SK-MEL-5 (cell line): Measurements from ENCODE around the gene MTX1. TPM values are rescaled to one million over a fixed set of nuclear protein-coding genes. Genes with fewer than 3 reads are reported as not detected.
A peak's percentile ranks its signal among the peaks of the same experiment; 100 is the strongest.
"Not testable (repeated sequence)": the region's sequence is repeated elsewhere in the genome, so short reads cannot be mapped to it uniquely, and the experiment has no call there.

Experiments used
- DNase-seq: peaks from one replicate; pipeline ENCODE4 v3.0.0-alpha.2; 2016; ENCODE audit warnings: low read depth, low spot score
- in situ Hi-C: cut with HindIII; loops from 2 replicates; pipeline ENCODE4 v1.10.0; 2016; ENCODE audit warnings: low sequenced_read_pairs, high pct_unique_total_duplicates, low pct_unique_long_range_greater_than_20kb
- total RNA-seq: library from RNA; depleted of rRNA; stranded (reverse); fragments of >200 nt; shearing (Covaris generic); gene quantifications from 2 replicates; pipeline ENCODE4 v1.2.3, GENCODE V29; 2014

The MTX1 gene
- total RNA-seq, 1 experiment from 2014 or later: 128 TPM

DNA sequence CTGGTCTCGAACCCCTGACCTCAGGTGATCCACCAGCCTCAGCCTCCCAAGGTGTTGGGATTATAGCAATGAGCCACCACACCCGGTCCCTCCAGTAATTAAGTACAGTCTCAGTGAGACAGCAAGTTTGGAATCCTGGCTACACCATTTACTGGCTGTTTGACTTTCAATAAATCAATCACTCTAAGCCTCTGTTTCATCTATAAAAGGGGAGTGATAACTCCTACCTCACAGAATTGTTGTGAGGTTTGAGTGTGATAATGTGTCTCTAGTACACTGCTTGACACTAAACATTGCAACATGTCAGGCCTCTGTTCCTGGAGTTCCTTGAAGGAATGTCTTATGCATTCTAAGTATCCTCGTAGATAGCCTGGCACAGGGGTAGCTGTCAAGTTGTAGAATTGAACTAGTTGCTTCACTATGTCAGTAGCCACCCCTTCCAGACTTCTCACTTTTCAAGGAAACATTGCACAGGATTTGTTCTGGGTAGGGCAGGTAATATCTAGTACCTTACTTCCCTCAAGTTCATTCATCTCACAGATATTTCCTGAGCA is 34.4 kb downstream of the MTX1 start:
- no peak for DNase-seq
- in situ Hi-C loops: no loop called here

DNA sequence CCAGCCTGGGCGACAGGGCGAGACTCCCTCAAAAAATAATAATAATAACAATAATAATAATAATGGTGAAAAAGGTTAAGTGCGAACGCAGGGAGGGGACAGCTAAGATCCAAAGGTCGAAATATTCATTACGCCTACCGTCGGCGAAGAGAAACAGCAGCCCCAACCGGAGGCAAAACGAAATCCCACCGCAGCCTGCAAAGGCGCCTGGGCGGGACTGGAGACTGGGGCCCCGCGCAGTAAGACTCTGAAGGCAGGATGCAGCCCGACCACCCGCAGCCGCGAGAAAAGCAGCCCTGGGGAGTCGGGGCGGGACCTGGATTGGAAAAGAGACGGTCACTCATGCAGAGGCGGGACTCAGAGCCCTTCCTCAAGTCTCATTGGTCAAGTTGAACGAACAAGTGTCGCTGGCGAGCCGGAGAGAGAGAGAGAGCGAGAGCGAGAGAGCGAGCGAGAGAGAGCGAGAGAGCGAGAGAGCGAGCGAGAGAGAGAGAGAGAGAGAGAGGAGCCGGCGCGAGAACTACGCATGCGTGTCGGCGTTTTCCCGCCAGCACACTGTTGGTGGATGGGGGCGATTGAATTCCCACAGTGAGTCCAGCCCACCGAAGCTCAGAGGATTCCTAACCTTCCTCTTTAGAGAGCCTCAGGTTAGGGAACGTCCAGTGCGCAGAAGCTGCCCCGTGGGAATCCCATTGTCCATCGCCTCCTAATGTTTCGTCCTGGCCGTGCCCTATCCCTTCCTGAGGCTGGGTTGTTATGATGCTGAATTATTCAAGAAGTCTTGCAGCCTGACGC is 36.1 kb downstream of the MTX1 start:
- in situ Hi-C loops: no loop called here
- DNase-seq: peak; percentile 100

DNA sequence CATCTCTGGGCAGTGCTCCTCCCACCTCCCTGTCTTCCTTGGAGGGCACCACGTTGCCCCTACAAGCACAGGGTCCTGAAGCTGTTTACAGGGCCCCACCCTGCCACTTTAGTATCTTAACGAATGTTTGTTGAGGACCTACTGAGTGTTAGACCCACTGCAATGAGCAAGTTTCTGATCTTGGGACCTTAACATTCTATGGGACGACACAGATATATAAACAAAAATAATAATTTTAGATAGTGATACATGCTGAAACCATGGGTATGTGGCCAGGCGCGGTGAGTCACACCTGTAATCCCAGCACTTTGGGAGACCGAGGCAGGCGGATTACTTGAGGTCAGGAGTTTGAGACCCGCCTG is 36.6 kb downstream of the MTX1 start:
- in situ Hi-C loops: no loop called here
- DNase-seq: no peak

DNA sequence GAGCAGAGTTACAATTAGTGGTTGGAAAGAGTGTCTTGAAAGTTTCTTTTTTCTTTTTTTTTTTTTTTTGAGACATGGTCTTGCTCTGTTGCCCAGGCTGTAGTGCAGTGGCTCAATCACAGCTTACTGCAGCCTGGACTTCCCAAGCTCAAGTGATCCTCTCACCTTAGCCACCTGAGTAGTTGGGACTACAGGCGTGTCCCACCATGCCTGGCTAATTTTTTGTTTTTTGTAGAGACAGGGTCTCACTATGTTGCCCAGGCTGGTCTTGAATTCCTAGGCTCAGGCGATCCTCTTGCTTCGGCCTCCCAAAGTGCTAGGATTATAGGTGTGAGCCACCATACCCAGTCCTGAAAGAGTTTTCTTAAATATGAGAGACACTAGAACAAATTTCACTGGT is 38.3 kb downstream of the MTX1 start:
- DNase-seq, in situ Hi-C loops: not testable (repeated sequence)

DNA sequence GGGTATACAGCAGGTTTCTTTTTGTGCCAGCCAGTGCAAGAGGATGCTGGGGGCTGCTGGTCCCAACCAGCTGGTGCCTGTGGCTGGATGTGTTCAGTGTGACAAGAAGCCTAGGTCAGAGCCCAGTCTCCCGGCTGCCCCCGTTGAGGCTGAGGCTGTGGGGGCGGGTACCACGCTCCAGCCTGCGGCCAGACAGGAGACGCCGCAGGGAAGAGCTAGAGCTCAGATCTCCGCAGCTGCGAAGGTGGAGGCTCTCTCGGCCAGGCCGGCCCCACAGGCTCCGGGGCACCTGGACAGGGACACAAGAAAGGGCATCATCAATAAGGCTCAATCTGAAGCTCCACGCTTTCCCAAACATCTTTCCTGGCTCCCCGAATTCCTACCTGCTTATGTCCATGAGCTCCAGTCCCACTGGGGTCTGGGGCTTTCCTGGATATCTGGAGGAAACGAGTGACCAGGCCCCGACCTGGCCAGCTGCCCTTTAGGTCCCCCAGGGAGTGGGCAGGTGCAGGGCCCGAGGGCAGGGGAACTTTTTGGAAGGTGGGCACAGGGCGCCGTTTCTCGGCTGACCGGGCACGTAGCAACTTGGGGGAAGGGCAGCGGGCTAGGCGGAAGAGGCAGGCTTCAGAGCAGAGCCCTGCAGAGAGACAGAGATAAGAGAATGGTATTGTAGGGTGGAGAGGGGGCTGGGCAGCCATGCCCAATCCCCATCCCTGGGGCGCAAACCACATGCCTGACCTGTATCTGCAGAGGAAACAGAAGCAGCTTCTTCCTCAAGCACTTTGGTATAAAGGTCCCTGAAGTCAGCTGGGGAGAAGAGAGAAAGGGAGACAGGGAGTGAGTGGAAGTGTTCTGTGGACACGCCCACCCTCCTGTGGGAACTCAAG is 39.4 kb downstream of the MTX1 start:
- in situ Hi-C loops: no loop called here
- DNase-seq: no peak

DNA sequence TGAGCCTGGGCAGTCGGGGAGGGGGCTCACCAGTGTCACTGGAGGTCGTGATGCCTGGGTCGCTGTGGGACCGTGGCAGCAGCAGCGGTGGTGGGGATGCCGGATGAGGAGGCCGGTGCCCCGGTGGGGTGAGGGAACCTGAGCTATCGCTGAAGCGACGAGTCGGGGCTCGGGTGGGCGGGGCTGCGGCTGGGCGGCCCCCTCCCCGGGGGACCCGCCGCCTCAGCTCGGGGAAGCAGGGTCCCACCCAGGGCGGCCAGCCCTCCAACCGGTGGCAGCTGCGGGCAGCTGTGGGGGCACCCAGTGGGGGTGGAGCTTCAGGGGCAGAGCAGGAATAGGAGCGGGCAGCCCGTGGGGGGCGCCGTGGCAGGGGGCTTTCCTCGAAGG is 41.7 kb downstream of the MTX1 start:
- in situ Hi-C loops: no loop called here
- DNase-seq: no peak

DNA sequence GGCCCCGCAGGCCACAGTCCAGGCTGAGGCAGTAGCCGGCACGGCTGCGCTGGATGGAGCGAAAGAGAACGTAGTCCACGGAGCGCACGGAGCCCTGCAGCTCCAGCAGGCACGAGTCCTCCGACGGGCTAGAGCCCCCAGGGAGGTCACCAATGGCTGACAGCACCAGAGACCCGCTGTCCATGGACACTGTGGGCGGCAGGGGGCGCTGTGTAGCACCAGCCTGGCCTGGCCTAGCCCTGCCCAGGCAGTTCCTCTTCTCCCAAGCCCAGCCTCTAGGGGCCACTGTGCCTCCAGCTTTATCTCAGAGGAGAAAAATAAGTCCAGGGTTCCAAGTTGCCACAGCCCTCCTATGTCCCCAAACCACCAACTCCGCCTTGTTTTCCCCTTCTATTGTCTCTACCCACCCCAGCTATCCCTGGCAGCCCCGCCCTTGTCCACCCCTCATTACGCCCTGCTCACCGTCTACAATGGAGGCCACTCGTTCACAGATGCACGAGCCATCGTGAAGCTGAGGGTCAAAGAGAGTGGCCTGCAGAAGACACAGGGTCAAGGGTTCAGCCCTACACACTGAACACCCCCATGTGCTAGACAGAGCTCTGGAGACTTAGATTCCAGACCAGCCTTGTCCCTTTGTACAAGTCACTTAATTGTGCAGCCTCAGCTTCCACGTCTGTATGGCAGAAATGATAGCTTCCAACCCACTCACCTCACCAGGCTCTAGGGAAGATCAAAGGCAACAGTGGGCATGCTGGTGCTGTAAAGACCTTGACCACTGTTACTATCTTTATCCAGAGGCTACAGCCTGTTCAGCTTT is 42.3 kb downstream of the MTX1 start:
- in situ Hi-C loops: no loop called here
- peak; percentile 97 for DNase-seq

DNA sequence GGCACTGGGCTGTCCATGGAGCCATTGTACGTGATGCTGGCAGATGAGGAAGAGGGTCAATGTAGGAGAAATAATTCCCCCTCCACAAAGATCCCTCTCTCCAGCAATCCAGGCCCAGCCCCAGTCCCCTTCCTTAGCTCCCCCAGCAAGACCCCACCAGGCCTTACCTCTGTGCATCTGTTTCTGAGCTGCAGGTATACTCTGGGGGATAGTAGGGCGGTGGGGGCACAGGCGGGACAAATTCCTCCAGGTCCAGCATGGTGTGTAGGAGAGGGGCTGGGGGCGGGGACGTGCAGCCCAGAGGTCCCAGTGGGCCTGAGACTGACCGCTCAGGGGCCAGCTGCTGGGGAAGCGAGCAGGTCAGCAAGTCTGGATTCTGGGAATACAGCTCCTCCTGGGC is 43.1 kb downstream of the MTX1 start:
- DNase-seq: no peak
- in situ Hi-C loops: no loop called here

DNA sequence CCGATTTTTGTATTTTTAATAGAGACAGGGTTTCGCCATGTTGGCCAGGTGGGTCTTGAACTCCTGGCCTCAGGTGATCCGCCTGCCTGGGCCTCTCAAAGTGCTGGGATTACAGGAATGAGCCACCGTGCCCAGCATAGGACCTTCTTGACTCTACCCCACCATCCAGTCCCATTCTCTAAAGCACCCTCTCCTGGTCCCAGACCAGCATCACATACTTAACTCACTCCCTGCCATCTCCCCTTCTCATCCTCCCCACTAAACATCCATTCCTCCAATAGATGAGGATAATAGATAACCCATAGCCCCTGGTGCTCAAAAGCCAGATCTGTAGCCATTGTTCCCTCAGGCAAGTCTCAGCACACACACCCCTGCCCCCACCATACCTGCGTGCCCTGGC is 44.7 kb downstream of the MTX1 start:
- DNase-seq: no peak
- in situ Hi-C loops: no loop called here

DNA sequence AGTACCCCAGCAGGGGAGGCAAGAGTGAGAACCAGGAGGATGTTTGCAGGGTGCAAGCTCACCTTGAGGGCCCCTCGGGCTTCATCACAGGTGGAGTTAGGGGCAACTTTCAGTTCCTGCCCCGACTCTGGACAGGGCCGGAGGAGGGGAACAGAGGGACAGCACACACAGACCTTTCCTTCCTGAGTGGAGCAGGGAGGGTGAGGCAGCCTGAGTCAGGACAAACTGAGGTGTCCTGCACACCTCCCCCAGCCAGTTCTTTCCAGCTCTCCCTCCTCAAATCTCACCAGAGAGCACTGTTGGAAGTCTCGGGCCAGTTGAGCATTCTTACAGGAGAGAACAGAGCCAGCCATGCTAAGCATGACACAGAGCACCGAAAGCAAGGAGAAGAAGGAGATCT is 45.3 kb downstream of the MTX1 start:
- DNase-seq: no peak
- in situ Hi-C loops: no loop called here

DNA sequence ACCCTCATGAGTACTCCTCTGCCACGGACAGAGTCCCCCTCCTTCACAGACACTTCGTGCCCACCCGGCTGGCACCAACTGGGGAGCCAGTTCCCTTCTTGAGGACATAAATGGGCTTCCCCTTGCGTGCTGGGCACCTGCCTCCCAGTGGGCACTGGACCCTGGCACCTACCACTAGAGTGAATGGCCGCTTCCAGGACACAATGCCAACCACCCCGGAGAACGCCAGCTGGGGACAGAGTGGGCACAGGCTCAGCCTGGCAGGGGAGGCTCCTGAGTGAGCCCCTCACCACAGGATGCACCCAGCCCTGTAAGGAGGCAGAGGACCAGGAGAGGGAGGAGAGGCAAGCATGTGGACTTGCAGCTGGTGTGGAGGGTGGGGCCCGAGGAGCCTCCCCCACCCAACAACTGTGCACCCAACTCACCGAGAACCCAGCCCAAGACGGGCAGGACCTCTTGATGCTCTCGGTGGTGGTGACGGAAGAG is 45.8 kb downstream of the MTX1 start:
- DNase-seq: no peak
- in situ Hi-C loops: no loop called here

DNA sequence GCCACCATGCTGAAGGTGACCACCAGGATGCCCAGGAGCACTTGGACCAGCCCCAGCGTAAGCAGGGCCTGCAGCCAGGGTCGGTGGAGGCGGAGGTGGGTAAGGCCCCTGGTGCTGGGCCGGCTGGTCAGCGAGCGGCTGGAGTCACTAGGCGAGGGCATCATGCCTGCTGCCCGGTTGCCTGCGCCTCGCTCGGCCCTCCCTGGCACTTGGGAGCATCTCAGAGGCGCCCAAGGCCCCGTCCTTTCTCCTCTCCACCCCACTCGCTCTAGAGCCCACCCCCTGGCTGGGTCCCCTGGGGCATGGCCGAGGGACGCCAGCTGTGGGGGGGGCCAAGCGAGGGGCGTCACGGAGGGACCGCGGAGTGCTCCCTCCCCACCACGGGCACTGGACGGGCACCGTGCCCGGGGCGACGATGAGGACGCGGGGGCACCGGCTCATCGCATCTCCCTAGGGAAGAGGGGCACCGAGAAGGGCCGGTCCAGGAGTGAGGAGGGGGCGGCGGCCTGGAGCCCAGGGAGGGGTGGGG is 46.3 kb downstream of the MTX1 start:
- no peak for DNase-seq
- in situ Hi-C loops: no loop called here

DNA sequence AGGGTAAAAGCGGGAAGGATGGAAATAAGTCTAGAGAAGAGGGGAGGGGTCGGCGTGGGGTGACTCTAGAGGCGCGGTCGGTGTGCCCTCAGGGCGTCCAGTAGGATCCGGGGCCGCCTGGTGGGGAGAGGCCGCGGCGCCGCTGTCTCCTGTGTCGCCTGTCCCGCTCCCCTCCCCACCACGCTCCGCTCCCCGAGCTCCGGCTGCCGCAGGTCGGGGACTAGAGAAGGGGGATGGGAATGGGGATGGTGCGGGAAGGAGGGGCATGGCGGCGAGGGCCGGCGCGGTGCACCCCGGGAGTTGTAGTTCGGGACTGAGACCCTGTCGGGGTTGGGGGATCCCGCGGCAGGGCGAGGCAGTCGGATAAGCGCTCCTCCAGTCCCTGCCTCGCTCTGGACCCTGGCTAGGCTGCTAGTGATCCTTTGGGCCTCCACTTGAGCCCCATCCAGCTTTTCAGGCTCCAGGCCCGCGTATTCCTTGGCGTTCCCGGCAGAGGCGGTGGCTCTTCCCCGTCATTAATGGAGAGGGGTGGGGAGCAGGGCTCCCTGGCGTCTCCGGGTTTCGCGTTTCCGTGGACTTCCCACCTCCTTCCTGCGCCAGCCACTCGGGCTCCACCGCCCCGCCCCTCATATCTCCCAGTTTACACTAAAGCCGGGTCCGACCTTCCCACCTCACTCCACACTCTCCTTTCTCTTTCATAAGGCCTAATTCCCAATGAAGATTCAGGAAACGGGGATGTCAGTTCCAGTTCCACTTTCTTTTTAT is 46.9 kb downstream of the MTX1 start, which contains the start of gene ENTREP3:
ENTREP3 (minus strand) TSS at position 241 of the 765 bp plus-strand sequence. CDS start 606 bp downstream, outside the sequence.
- in situ Hi-C loops: no loop called here

DNA sequence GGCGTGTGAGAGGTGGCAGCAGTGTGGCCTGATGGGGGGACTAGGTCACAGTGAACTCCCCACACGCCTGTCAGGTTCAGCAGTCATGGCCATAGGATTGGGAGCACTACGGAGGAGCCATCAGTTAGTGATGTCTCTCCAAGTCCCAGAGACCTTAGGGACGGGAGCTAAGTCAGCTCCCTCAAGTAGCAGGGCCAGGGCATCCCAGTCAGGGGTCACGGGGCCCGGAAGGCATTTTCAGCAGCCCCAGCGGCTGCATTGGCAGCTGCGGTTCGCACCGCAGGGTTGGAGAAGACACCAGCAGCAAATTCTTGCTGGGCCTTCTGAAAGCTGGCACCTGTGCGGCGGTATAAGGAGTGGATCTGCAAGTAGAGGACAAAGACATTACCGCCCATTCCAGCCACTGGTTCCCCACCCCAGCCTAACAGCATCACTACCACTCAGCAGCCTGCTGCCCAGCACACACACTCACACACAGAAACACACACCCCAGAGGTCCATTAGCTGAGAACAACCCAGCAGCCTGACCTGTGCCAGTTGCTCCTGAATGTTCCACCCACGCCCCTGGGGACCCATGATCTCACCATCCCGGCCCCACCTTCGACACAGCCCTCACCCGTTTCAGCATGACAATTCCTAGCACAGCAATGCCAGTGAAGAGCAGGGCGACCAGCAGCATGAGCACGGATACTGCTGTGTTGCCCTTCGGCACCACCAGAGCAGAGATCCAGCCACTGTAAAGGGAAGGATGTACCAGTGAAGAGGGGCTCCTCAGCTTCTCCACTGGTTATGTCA is 47.8 kb downstream of the MTX1 start:
- in situ Hi-C loops: no loop called here
- no peak for DNase-seq

More for the DNA sequence above, 46.9 kb downstream of the MTX1 start, which contains the start of gene ENTREP3:
- DNase-seq: peak; percentile 86

DNA sequence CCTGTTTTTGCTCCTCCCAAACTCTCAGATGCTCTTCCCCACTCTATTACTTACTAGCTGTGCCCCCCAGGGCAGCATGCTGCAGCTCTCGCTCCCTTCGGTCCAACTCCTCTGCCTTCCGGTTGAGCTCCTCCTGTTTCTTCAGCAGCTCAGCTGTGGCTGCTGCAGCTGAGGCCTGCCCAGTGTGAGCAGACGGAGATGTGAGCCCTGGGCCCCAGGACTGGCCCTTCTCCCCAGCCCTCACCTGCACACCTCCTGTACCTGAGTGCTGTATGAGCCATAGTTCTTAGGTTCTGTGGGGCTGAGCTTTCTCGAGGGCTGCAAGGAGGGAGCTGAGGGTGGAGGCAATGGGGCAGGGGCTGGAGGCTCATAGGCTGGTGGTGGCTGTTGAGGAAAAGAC is 51.8 kb downstream of the MTX1 start:
- in situ Hi-C loops: no loop called here
- no peak for DNase-seq

DNA sequence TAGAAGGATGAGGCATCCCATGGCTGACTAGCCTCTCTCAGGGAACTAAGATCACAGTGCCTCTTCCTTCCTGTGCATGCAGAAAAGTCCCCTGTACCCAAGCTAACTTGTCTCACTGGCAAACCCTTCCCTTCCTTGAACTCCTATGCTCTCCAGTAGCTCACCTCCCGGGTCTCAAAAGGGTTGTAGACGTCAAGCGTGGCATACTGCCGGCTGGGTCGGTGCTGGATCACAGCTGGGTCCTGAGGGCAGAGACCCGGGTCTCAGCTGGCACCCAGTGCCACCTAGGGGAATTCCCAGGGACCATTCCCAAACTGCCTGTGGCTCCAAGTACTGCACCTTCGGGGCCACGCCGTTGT is 53.0 kb downstream of the MTX1 start:
- DNase-seq: no peak
- in situ Hi-C loops: no loop called here
